Measurements from ENCODE around the gene PTPRN2.
"Not testable (repeated sequence)": the region's sequence is repeated elsewhere in the genome, so short reads cannot be mapped to it uniquely, and the experiment has no call there.

DNA sequence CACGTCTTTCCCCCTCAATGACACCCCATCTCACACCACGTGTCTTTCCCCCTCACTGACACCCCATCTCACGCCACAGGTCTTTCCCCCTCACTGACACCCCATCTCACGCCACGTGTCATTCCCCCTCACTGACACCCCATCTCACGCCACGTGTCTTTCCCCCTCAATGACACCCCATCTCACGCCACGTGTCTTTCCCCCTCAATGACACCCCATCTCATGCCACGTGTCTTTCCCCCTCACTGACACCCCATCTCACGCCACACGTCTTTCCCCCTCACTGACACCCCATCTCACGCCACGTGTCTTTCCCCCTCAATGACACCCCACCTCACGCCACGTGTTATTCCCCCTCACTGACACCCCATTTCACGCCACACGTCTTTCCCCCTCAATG is 440.2 kb downstream of the PTPRN2 start:
- TF ChIP-seq, protein P1, sequence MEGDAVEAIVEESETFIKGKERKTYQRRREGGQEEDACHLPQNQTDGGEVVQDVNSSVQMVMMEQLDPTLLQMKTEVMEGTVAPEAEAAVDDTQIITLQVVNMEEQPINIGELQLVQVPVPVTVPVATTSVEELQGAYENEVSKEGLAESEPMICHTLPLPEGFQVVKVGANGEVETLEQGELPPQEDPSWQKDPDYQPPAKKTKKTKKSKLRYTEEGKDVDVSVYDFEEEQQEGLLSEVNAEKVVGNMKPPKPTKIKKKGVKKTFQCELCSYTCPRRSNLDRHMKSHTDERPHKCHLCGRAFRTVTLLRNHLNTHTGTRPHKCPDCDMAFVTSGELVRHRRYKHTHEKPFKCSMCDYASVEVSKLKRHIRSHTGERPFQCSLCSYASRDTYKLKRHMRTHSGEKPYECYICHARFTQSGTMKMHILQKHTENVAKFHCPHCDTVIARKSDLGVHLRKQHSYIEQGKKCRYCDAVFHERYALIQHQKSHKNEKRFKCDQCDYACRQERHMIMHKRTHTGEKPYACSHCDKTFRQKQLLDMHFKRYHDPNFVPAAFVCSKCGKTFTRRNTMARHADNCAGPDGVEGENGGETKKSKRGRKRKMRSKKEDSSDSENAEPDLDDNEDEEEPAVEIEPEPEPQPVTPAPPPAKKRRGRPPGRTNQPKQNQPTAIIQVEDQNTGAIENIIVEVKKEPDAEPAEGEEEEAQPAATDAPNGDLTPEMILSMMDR (IDR thresholded peaks at IDR 0.05): not testable (repeated sequence)
- TF ChIP-seq EP300 (IDR thresholded peaks at IDR 0.05): not testable (repeated sequence)
